Measurements from ENCODE around the gene HSD17B14. TPM values are rescaled to one million over a fixed set of nuclear protein-coding genes. Genes with fewer than 3 reads are reported as not detected.
A peak's percentile ranks its signal among the peaks of the same experiment; 100 is the strongest.

HSD17B14 gene
- total and polyA plus RNA-seq, 2 experiments from 2014 or later: 8.4 to 11.7 TPM

- Histone ChIP-seq H3K36me3 (ENCODE audit: insufficient read depth) (peaks cover under 1% of the 10 kb centered on the region; the same call in 1 of the 2 replicates), H3K27ac (ENCODE audit: low read depth) (peak within 1 kb of the TSS; percentile 78), H3K79me2 (replicated peaks; ENCODE audit: insufficient read depth) (peaks cover 3% of the 10 kb centered on the region), H3K27me3 (ENCODE audit: insufficient read depth) (no peaks in the 10 kb centered on the region), H3K4me1 (ENCODE audit: insufficient read depth) (peaks cover 10% of the 10 kb centered on the region), H2AFZ (peak within 1 kb of the TSS; percentile 99), H4K20me1 (replicated peaks; ENCODE audit: insufficient read depth) (peaks cover 2% of the 10 kb centered on the region; the same call in 1 of the 2 replicates), H3K4me3 (peak within 1 kb of the TSS; percentile 38; the same call in 1 of the 2 replicates), H3K4me2 (peak within 1 kb of the TSS; percentile 78), H3F3A (replicated peaks; ENCODE audit: low read depth) (peaks cover 7% of the 10 kb centered on the region), H3K9me2 (ENCODE audit: insufficient read depth) (no peaks in the 10 kb centered on the region)
- peaks cover 11% of the 10 kb centered on the region for H3K27me3 Mint-ChIP-seq (ENCODE audit: insufficient read depth, low read depth, poor library complexity)
- peaks cover 16% of the 10 kb centered on the region for H3K36me3 Mint-ChIP-seq (ENCODE audit: low read depth)
- DNase-seq (ENCODE audit: low spot score): no peak
- peak within 1 kb of the TSS; percentile 58 for H3K4me3 Mint-ChIP-seq
- peaks cover 26% of the 10 kb centered on the region for H3K4me1 Mint-ChIP-seq
- ATAC-seq: peak; percentile 42
- H3K27ac Mint-ChIP-seq: peak within 1 kb of the TSS; percentile 40
- TF ChIP-seq ZNF114 (CRISPR knock-in tag; IDR thresholded peaks at IDR 0.05) (no peak), CTCF (conservative IDR thresholded peaks at IDR 0.05; ENCODE audit: low read depth in 2 of 2) (no peak), JUNB (IDR thresholded peaks at IDR 0.05; ENCODE audit: unreplicated experiment) (no peak), EZH2 (IDR thresholded peaks at IDR 0.05; ENCODE audit: low read depth, unreplicated experiment) (no peak), ETS1 (IDR thresholded peaks at IDR 0.05) (no peak), CREB1 (CRISPR knock-in tag; IDR thresholded peaks at IDR 0.05; ENCODE audit: low read depth) (no peak), ZNF331 (CRISPR knock-in tag; IDR thresholded peaks at IDR 0.05; ENCODE audit: low read depth) (no peak), ZNF462 (CRISPR knock-in tag; IDR thresholded peaks at IDR 0.05) (no peak), POLR2AphosphoS5 (IDR thresholded peaks at IDR 0.05; ENCODE audit: low read depth) (no peak), STAT1 (IDR thresholded peaks at IDR 0.05; ENCODE audit: unreplicated experiment) (no peak), REST (IDR thresholded peaks at IDR 0.05; ENCODE audit: unreplicated experiment) (no peak), NANOG (IDR thresholded peaks at IDR 0.05; ENCODE audit: borderline replicate concordance) (no peak)
- H3K9me3 Mint-ChIP-seq: peaks cover 4% of the 10 kb centered on the region; the same call in 1 of the 3 replicates
Measured at GRCh38 chr19:48868114-48868886, 32.0 kb upstream of the HSD17B14 start, which contains the start of gene PLEKHA4. TSS of gene PLEKHA4 (minus strand) at chr19:48868617. CDS start at chr19:48867620, 997 bp downstream.
